Subcutaneous abdominal adipose tissue (tissue), 5 donors: ENCODE results near the gene ZSCAN12.
"Not testable (repeated sequence)": the region's sequence is repeated elsewhere in the genome, so short reads cannot be mapped to it uniquely, and the experiment has no call there.

ENCODE experiments used
- H3K27ac ChIP-seq: one replicate; pipeline ENCODE4 v1.7.0; 2013; ENCODE audit warnings: low read depth, mild to moderate bottlenecking, inconsistent platforms, low read length, moderate library complexity
- H3K27me3 ChIP-seq, 5 donors: one replicate each; pipeline ENCODE4 v1.7.0; 2013; ENCODE audit warnings: low read length in 5 of 5, inconsistent platforms in 1 of 5; ENCODE audit not compliant: control insufficient read depth in 5 of 5, insufficient read depth in 4 of 5
- H3K36me3 ChIP-seq, 5 donors: one replicate each; pipeline ENCODE4 v1.7.0; 2013; ENCODE audit warnings: low read length in 5 of 5; ENCODE audit not compliant: control insufficient read depth in 5 of 5, insufficient read depth in 5 of 5
- H3K4me1 ChIP-seq, 5 donors: one replicate each; pipeline ENCODE4 v1.7.0; 2013; ENCODE audit warnings: low read length in 5 of 5, mild to moderate bottlenecking in 3 of 5, moderate library complexity in 1 of 5; ENCODE audit not compliant: control insufficient read depth in 5 of 5, insufficient read depth in 5 of 5
- H3K4me3 ChIP-seq, 5 donors: one replicate each; pipeline ENCODE4 v1.7.0; 2013; ENCODE audit warnings: low read length in 5 of 5, low read depth in 1 of 5
- H3K9ac ChIP-seq, 5 donors: one replicate each; pipeline ENCODE4 v1.7.0; 2013; ENCODE audit warnings: low read length in 5 of 5, mild to moderate bottlenecking in 4 of 5, moderate library complexity in 3 of 5
- H3K9me3 ChIP-seq, 5 donors: one replicate each; pipeline ENCODE4 v1.7.0; 2013; ENCODE audit warnings: low read length in 5 of 5; ENCODE audit not compliant: control insufficient read depth in 5 of 5
- donor health status: healthy.
- donor health status: healthy.
- donor health status: healthy.
- donor health status: healthy.
- donor health status: healthy.

ZSCAN12 gene

DNA sequence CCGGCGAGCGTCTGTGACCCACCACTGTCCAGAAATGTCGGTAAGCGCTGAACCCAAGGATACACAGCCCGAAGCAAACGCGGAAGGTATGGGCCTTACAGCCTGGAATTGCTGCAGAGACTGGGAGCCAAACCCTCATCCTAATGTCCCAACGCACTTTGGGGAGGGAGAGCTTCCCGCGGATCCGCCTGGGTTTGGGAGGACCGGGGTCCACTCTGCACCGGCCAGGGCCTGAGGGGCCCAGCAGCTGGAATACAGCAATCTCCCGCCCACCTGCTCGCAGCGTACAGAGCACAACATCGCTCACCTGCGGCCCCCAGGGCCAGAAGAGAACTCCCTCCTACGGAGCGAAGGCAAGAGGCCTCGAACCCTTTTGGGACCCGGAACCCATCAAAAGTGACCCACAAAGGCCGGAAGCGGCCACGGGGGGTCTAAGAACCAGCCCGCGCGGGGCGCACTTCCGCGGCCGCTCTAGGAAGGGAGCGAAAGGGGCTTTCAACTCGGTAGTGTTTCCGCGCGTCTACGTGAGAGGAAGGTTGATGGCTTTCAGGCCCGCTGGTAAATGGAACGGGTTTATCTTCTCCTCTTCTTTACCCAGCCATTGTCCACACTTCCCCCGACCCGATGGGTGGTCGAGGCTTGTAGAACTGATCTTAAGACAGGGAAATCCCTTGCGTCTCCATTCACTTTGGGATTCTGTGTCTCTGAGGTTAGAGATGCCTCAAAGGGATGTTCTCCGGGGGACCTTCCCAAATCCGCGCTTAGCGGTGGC, at the start of gene ZSCAN12:
ZSCAN12 (minus strand) TSS at position 398 of the 772 bp plus-strand sequence. CDS start 1,342 bp downstream, outside the sequence.
- no peaks in the 10 kb centered on the region for H3K27me3 ChIP-seq
- H3K4me1 ChIP-seq, result peaks cover 1 to 24% (median 20%) of the 10 kb centered on the region in 5 donors
- H3K4me3 ChIP-seq, result peak within 1 kb of the TSS; percentile 88 to 100 (median 95)
- H3K36me3 ChIP-seq, result peaks cover 0 to 14% (median 10%) of the 10 kb centered on the region in 5 donors
- peak within 1 kb of the TSS; percentile 33 for H3K27ac ChIP-seq
- H3K9me3 ChIP-seq, result no peaks in the 10 kb centered on the region
- peak within 1 kb of the TSS; percentile 60 to 88 (median 71) for H3K9ac ChIP-seq

DNA sequence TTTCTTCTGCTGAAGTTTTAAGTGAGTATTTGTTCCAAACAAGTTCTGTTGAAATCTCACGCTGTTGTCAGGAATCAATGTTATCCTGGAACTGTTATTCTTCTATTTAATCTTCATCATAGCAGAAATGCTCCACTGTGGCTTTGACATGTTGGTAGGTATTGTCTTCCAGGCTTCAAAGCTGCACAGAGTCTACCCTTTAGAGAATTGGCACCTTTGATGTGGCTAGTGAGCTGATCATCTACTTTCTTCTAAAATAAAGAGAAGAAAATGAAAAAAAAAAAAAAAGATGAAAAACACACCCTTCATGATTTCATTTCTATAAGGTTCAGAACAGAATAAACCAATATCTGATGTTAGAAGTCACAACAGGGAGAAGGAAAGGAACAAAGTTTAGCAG, 49.5 kb upstream of the ZSCAN12 start:
- H3K27me3 ChIP-seq, result peaks cover 7 to 28% (median 15%) of the 10 kb centered on the region in 5 donors
- H3K4me1 ChIP-seq, result peaks cover 0 to 7% (median 6%) of the 10 kb centered on the region in 5 donors
- H3K9ac ChIP-seq, result no peak overlapping the region
- no peaks in the 10 kb centered on the region for H3K36me3 ChIP-seq
- H3K27ac ChIP-seq, result no peak overlapping the region
- no peaks in the 10 kb centered on the region for H3K9me3 ChIP-seq
- H3K4me3 ChIP-seq, result no peak overlapping the region

DNA sequence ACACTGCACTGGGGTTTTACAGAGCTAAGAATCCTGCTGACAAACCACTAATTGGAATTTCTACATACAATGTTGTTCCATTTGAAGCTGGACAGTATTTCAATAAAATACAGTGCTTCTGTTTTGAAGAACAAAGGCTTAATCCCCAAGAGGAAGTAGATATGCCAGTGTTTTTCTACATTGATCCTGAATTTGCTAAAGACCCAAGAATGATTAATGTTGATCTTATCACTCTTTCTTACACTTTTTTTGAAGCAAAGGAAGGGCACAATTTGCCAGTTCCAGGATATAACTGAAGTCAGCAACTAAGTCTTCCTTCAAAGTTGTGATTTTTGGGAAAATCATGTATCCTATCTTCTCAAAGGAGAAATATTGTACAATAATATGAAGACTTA, 48.0 kb upstream of the ZSCAN12 start:
- H3K9ac ChIP-seq, H3K36me3 ChIP-seq, H3K4me3 ChIP-seq, H3K9me3 ChIP-seq, H3K27ac ChIP-seq: not testable (repeated sequence)
- Histone ChIP-seq H3K27me3 (peaks cover 7 to 20% (median 15%) of the 10 kb centered on the region in 5 donors), H3K4me1 (peaks cover 0 to 20% (median 16%) of the 10 kb centered on the region in 5 donors)

GRCh38 chr6:28446818-28447511, 47.4 kb upstream of the ZSCAN12 start:
- no peaks in the 10 kb centered on the region for H3K9me3 ChIP-seq
- H3K27me3 ChIP-seq, result peaks cover 7 to 19% (median 15%) of the 10 kb centered on the region in 5 donors
- H3K4me1 ChIP-seq, result peaks cover 0 to 22% (median 18%) of the 10 kb centered on the region in 5 donors
- H3K27ac ChIP-seq, result no peak overlapping the region
- H3K4me3 ChIP-seq, result peak overlapping the region in 3 of 5 donors; percentile 14 to 35 (median 33)
- no peak overlapping the region for H3K9ac ChIP-seq
- H3K36me3 ChIP-seq, result no peaks in the 10 kb centered on the region

GRCh38 chr6:28444759-28445158, 45.2 kb upstream of the ZSCAN12 start:
- not testable (repeated sequence) for H3K36me3 ChIP-seq, H3K27ac ChIP-seq, H3K9me3 ChIP-seq, H3K4me3 ChIP-seq, H3K9ac ChIP-seq
- H3K4me1 ChIP-seq, result peaks cover 0 to 22% (median 18%) of the 10 kb centered on the region in 5 donors
- peaks cover 7 to 19% (median 15%) of the 10 kb centered on the region in 5 donors for H3K27me3 ChIP-seq

DNA sequence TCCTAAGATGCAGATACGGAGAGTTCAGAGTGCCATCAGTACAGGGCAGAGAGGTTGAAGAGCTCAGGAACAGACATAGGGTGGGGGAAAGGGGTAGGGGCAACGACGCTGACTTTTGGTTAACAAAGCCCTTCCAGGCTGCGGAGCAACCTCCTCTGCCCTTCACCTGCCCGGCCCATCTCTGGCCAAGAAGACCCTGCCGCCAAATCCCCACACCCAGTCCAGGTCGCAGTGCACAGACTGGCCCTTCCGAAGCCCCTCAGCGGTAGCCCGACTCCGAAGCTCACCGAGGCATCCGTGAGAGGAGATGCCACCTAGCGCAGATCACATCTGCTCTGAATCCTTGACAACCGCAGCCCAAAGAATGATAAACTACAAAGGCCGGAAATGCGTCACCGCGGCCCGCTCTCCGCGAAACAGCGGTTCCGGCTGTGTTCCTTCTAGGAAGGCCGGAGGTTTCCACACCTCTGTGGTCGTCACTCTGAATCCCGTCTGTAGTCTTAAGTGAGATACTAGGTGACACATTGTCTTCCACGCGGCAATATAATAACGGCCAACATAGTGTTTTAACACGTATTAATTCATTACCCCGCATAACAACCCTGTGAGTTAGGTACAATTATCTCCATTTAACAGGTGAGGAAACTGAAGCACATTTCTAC, 43.7 kb upstream of the ZSCAN12 start, which contains the start of gene ZSCAN23:
ZSCAN23 (minus strand) TSS at position 380 of the 662 bp plus-strand sequence. CDS start 7,225 bp downstream, outside the sequence.
- H3K9me3 ChIP-seq, result no peaks in the 10 kb centered on the region
- peak within 1 kb of the TSS; percentile 92 to 99 (median 93) for H3K4me3 ChIP-seq
- peaks cover 0 to 22% (median 18%) of the 10 kb centered on the region in 5 donors for H3K4me1 ChIP-seq
- H3K36me3 ChIP-seq, result peaks cover 0 to 8% (median 0%) of the 10 kb centered on the region in 5 donors
- H3K9ac ChIP-seq, result peak within 1 kb of the TSS; percentile 55 to 83 (median 70)
- H3K27ac ChIP-seq, result no peak within 1 kb of the TSS
- H3K27me3 ChIP-seq, result peaks cover 7 to 19% (median 15%) of the 10 kb centered on the region in 5 donors

DNA sequence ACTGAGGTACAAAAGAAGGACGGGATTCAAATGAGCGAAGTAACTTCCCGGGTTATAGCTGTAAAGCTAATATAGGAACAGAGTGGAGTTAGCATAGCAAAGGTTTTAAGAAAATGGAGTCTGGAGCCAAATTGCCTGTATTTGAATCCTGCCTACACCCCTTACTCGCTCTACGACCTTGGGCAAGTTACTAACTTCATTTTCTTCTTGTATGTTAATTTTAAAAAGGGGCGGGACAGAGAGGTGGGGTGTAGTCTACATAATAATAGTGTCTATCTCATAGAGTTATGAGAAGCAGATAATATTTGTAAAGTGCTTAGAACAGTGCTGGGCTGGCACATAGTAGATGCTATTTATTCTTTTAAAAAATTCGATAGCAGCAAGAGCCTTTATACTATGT, 43.0 kb upstream of the ZSCAN12 start:
- Histone ChIP-seq H3K27ac (no peak overlapping the region), H3K4me1 (peaks cover 0 to 22% (median 18%) of the 10 kb centered on the region in 5 donors), H3K27me3 (peaks cover 7 to 19% (median 15%) of the 10 kb centered on the region in 5 donors), H3K9ac (peak overlapping the region in 4 of 5 donors; percentile 57 to 83 (median 73)), H3K4me3 (peak overlapping the region; percentile 92 to 99 (median 93)), H3K36me3 (peaks cover 0 to 8% (median 0%) of the 10 kb centered on the region in 5 donors), H3K9me3 (no peaks in the 10 kb centered on the region)

- H3K4me1 ChIP-seq, result no peaks in the 10 kb centered on the region
- H3K4me3 ChIP-seq, result no peak overlapping the region
- no peak overlapping the region for H3K9ac ChIP-seq
- H3K27me3 ChIP-seq, result no peaks in the 10 kb centered on the region
- H3K27ac ChIP-seq, result no peak overlapping the region
- no peaks in the 10 kb centered on the region for H3K9me3 ChIP-seq
- peaks cover 3 to 14% (median 6%) of the 10 kb centered on the region in 5 donors for H3K36me3 ChIP-seq
These were observed 36.9 kb upstream of the ZSCAN12 start for GRCh38 chr6:28436404-28436803.

DNA sequence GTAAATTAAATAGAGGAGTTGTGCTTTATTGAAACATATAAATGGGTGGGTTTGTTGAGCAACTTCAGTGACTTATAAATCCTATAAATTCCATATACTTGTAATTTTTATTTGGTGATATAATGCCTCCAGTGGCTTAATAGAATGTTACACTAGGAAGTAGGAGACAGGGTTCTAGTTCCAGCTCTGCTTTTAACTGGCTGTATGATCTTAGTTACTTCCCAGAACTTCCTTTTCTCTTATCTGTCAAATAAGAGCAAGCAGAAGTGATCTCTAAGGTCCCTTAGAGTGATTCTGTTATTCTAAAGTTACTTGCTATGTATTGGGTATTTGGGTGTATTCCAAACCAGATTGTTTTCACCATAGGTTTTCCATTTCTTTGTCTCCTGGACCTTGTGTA, 33.6 kb upstream of the ZSCAN12 start:
- Histone ChIP-seq H3K27me3 (no peaks in the 10 kb centered on the region), H3K4me1 (no peaks in the 10 kb centered on the region), H3K27ac (no peak overlapping the region), H3K9me3 (no peaks in the 10 kb centered on the region), H3K9ac (no peak overlapping the region), H3K4me3 (no peak overlapping the region), H3K36me3 (peaks cover 3 to 7% (median 6%) of the 10 kb centered on the region in 5 donors)
